K562 (cell line): ENCODE measurements around the gene SVEP1.

Experiments used
- CBX2 ChIP-seq: fragments of 200-600 bp; sonication (generic); IDR thresholded peaks from one replicate; pipeline ENCODE4 v1.6.1; 2012; ENCODE audit warnings: mild to moderate bottlenecking, low read length, inconsistent platforms; ENCODE audit not compliant: insufficient read depth, poor library complexity, severe bottlenecking
- GABPA ChIP-seq: fragments of 200-800 bp; sonication (Bioruptor generic); conservative IDR thresholded peaks from 2 replicates; pipeline ENCODE4 v1.6.1; 2016; ENCODE audit warnings: low read depth, missing genetic modification characterization, missing compliant biosample characterization
- MAX ChIP-seq: sonication (generic); formaldehyde crosslinking; IDR thresholded peaks from 2 replicates; pipeline ENCODE4 v1.9.0; 2022; ENCODE audit warnings: mild to moderate bottlenecking, missing genetic modification reagents
- POLR2AphosphoS5 ChIP-seq: IDR thresholded peaks from 2 replicates; pipeline ENCODE4 v1.6.1; 2011; ENCODE audit warnings: mild to moderate bottlenecking, low read depth, low read length, moderate library complexity; ENCODE audit not compliant: control insufficient read depth, insufficient read depth
- RBM39 ChIP-seq: fragments of 200-400 bp; formaldehyde crosslinking; optimal IDR thresholded peaks from 2 replicates; pipeline ENCODE3; 2018; ENCODE audit warnings: low read depth, low read length
- ZNF239 ChIP-seq: fragments of 250-450 bp; sonication (Bioruptor Pico); IDR thresholded peaks from 2 replicates; pipeline ENCODE4 v1.4.0; 2020; ENCODE audit warnings: mild to moderate bottlenecking

- no peak for TF ChIP-seq GABPA (tag)
- TF ChIP-seq RBM39: no peak
- TF ChIP-seq POLR2AphosphoS5: no peak
- TF ChIP-seq MAX (CRISPR knock-in tag): no peak
- TF ChIP-seq ZNF239 (CRISPR knock-in tag): no peak
- TF ChIP-seq CBX2: no peak
These were observed 138.7 kb downstream of the SVEP1 start for GRCh38 chr9:110440796-110441195.
